HL-60/S4 treated with retinoic acid at 250 ng/mL for 4 days and 3 days (cell line): ENCODE measurements around the gene ANG.
"Not testable (repeated sequence)": the region's sequence is repeated elsewhere in the genome, so short reads cannot be mapped to it uniquely, and the experiment has no call there.

ENCODE experiments used
- in situ Hi-C: fragments of 300-500 bp; cut with MboI; formaldehyde crosslinking; loops from 2 replicates; pipeline ENCODE4 v1.7.0; 2022; ENCODE audit warnings: low sequenced_read_pairs

ANG gene

DNA sequence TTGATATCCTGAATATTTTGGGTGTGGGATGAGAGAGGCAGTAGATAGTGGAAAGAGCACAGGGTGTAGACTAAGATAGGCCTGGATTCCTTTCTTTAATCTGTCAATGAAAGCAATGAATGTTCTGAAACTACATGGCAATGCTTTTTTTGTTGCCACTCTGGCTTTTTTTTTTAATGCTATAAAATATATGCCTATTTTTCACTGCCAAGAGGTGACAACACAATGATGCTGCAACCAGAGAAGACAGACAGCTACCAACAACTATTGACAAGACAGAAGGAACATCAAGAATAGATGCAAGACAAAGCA, 9.4 kb downstream of the ANG start:
- in situ Hi-C loops: no loop called here

DNA sequence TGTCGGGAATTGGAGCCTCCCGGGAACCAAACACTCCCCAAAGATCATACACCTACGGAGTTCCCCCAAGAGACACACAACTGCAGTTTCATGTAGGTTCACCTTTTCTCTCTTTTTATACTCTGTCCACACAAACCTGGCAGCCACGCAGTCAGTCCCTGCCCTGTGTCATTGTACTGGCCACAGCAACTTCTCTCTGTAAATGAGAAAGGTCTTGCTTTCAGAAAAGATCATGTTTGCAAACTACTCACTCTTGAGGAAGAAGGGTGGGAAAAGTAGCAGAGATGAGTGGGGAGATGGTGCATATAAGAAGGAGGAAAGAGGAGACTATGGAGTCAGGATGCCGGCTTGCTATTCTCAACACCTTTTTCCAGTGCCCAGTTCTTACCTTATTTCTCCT, 10.4 kb downstream of the ANG start:
- in situ Hi-C loops: no loop called here

DNA sequence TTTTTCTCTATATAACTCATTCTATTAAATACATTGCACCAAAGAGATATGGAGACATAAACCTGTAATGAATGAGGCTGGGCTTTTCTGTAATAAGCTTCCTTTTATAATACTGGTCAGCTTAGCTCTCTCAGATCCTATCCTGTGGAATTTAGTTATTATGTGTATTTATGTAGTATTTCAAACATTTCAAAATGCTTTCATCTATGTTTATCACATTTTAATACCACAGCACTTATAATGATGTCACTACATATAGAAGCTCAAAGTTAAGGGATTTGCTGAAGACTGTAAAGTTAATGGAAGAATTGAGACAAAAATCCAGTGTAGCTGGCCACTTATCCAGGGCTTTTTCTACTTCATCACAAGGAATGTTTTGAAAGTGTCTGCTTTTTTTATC, 11.4 kb downstream of the ANG start:
- in situ Hi-C loops: loop anchor here (10.0 kb wide), 2 partner anchors 155 to 275 kb away; no protein-coding TSS in a partner anchor

DNA sequence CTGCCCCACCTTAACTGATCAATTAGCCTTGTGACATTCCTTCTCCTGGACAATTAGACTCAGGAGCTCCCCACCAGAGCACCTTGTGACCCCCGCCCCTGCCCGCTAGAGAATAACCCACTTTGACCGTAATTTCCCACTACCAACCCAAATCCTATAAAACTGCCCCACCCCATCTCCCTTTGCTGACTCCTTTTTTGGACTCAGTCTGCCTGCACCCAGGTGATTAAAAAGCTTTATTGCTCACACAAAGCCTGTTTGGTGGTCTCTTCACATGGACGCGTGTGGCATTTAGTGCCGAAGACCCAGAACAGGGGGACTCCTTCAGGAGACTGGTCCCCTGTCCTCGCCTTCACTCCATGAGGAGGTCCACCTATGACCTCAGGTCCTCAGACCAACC, 12.4 kb downstream of the ANG start:
- in situ Hi-C loops: loop anchor here (10.0 kb wide), 2 partner anchors 154 to 274 kb away; no protein-coding TSS in a partner anchor

DNA sequence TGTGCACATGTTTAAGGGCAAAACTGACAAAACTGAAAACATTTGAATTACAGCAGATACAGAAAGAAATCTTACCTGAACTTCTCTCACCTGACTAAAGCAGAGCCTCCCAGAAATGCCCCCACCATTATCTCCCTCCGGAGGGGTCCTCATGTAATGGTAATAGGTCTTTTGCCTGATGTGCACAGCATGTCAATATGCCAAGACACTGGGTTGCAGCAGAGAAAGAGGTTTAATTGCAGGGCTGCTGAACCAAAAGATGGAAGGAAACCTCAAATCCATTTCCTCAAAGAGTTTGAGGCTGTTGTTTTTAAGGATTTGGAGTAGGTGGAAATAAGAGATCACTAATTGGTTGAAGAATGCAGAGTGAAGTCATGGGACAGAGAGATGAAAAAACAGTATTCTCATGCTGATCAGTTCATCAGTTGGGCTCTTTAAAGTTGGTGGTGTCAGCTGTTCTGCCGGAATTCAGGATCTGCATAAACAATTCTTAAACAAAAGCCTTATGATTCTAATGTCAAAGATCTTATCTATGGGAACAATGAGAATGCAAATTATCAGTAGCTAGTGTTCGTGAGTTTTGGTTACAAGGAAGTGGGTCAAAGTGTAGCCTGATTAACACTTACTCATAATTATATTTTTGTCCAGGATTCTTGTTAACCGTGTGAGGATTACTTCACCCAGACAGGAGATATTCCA, 18.2 kb downstream of the ANG start:
- in situ Hi-C loops: loop anchor here (10.0 kb wide), 2 partner anchors 148 to 268 kb away; no protein-coding TSS in a partner anchor

DNA sequence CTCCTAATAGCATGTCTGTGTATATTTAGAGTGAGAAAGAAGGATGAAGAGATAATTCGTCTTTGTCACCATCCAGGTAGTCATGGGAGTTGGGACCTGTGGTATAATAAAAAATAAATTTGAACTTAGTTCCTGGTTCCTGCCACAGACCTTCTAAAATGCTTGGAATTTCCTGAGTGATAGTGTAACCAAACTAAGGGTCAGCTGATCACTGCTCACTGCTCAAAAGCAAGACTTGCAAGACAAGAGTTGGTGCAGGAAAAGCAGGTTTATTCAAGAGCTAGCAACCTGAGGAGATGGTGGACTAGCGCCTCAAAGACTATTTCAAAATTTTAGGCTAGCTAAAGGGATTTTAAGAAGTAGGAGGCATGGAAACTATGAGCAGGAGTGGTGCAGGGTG, 19.1 kb downstream of the ANG start:
- in situ Hi-C loops: loop anchor here (10.0 kb wide), 2 partner anchors 147 to 267 kb away; no protein-coding TSS in a partner anchor

DNA sequence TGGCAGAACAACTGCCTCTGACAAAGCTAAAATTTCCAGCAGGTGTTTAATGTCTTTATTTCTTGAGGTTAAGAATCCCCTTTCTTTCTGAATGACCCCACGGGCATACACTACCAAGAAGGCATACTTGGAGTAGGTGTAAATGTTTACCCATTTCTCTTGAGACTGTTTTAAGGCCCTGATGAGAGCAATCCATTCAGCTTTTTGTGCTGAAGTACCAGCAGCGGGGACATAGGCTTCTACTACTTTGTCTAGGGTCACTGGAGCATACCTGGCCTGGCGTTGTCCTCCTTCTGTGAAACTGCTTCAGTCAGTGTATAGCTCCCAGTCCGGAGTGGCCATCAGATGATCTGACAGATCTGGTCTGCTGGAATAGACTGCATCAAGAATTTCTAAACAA, 22.7 kb downstream of the ANG start:
- in situ Hi-C loops: no loop called here

DNA sequence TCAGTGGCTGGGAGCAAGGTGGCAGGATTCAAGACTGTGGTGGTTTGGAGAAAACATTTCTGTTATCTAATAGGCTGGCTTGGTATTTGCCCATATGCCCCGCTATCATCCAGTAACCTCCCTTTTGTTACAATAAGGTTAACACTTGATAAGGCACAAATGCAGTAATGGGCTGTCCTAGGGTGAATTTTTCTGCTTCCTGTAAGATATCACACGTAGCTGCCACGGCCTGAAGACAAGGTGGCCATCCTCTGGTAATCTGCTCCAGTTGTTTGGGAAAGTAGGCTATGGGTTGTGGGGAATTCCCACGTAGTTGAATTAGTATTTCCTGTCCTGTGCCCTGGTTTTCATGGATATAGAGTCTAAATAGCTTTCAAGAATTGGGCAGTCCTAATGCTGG, 23.1 kb downstream of the ANG start:
- in situ Hi-C loops: no loop called here

DNA sequence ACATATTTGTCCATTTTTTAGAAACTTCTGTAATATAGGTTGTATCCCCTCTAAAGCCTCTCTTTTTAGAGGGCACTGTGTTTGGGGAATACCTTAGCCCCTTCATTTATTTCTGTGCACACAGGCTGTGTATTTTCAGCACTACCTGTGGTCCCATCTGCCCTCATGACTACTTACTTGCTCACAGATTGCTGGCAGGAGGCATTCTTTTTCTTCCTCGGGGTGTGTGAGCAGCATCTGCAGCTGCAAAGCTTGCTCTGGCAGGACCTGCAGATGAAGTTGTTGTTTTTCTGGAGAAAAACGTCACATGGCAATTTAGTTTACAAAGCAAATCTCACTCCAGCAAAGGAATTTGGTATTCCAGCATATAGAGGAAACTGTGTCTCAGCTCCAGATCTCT, 24.3 kb downstream of the ANG start:
- in situ Hi-C loops: no loop called here

DNA sequence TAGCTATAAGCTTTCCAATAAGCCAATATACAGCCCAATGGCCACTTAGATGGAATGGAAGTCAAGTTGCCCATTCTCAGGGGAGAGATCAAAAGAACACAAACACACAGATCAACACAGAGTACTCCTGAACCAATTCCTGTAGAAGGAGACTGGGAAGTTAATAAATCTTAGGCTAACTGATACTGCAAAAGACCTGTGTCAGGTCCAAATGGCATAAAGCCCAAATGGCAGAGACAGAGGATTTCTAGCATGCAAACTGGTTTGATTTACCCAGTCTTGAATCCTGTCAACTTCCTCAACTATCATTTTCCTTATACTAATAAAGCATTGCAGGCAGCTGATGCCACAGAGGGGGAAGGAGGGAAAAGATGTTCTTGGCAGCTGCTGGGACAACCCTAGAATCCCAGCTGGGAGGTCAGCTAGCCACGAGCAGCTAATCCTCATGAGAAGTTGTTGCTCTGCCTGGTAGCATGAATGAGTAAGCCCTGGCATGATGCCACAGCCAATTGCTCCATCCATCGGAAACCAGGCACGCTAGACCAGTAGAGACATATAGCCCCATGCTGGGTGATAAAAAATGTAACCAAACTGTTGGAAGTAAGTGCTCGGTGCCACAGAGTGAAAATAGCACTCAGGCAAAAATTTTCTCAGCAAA, 26.2 kb downstream of the ANG start:
- in situ Hi-C loops: no loop called here

DNA sequence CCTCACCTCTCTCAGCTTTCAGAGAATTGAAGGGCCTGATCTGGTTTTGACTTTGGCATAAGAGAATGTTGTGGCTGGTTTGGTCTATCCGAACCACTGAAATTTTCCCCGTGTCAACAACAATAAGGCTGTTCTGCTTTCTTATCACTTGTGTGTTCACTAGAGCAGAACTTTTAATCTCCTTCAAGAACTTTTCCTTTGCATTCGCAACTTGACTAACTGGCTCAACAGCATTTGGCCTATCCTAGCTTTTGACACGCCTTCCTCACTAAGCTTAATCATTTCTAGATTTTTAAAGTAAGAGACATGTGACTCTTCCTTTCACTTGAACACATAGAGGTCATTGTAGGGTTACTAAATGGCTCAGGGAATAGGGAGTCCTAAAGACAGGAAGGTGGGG, 31.2 kb downstream of the ANG start:
- in situ Hi-C loops: no loop called here

DNA sequence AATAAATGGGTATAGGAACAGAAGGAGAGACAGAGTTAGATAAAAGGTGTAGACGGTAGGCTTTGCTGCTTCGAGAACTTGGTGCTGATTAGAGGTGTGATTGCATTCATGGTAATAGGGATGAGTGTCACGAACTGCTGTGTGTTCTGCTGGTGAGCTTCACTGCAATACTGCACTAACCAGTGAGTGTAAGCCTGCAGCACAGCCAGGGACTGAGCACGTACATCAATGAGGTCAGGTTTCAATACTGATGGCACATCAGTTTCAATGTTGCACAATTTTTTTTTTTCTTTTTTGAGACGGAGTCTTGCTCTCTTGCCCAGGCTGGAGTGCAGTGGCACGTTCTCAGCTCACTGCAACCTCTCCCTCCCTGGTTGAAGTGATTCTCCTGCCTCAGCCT, 32.2 kb downstream of the ANG start:
- in situ Hi-C loops: no loop called here

DNA sequence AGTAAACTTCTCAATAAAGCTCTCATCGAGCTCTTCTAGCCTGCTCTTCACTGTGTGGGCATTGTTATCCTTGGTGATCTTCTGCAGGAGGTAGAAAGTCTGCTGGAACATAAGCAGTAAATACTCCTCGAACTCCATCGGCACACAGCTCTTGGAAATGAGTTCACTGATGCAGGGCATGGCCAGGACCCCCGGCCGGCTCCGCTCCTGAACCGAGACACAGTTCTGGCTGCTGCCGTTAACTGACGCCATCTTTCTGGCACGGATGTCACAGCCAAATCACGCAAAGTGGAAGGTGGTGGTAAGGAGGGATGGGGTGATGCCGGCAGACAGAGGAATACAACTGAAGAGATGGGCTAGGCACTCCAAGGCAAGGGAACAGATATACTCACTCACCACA, 33.5 kb downstream of the ANG start:
- in situ Hi-C loops: no loop called here

DNA sequence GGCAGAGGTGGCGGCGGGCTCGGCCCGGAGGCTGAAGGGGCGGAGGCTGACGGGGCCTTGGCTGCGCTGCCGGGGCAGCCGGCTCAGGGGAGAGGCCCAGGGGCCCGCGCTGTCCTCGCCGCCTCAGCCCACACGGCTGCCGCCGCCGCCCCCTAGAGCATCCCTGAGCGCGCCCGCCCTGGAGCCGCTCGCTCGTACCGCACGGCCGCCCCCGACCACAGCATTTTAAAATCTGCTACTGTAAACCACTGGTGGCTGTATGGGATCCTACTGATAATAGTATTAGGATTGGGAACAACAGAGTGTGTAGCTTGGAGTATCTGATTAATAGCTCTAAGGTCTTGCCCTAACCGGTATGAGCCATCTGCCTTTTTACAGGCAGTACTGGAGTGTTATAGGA, 34.9 kb downstream of the ANG start:
- in situ Hi-C loops: no loop called here

DNA sequence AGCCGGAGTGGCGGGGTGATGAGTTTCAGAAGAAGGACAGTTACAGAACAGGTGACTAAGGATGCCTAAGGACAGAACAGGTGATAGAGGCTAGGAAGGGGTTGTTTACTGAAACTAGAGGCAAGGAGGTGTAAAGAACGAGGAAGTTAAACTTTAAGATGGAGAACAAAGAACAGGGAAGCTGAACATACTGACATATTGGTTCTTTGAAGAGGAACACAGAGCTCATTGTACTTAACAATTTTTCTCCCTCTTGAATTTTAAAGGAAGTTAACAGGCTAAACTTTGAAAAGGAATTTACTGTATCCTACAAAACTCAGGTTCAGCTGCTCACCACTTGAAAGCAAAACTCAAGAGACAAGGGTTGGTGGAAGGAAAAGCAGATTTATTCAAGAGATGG, 37.6 kb downstream of the ANG start:
- in situ Hi-C loops: not testable (repeated sequence)

DNA sequence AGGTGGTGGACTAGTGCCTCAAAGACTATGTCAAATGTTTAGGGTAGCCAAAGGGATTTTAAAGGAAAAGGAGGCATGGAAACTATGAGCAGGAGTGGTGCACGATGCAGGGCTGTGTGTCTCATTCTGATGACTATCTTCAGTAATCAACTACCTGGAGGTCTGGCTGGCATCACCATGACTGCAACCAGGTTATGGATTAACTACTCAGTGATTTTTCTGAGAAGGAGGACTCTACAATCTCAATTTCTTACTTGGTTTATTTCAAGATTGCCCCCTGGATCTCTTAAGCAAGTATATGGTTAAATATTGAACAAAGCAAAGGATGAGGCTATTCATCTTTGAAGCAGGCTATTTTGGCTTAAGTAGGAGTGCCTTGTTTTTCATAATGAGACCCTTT, 38.0 kb downstream of the ANG start:
- in situ Hi-C loops: no loop called here

DNA sequence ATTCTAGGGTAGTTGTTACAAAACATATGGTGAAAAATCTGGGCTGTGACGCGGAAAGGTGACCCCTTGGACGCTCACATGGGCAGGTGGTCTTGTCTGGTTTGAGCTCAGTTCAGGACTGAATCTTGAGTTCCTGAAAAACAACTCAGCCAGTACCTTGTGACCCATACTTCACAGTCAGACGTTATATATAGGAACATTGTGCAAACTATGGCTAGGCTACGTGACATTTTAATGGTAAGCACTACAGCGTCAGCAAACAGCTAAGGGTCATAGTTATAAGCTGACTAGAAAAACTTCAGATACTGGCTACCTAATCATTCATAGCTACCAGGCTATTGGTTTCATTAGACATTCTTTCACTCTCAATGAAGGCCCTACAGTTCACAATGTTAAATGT, 42.3 kb downstream of the ANG start:
- in situ Hi-C loops: no loop called here

DNA sequence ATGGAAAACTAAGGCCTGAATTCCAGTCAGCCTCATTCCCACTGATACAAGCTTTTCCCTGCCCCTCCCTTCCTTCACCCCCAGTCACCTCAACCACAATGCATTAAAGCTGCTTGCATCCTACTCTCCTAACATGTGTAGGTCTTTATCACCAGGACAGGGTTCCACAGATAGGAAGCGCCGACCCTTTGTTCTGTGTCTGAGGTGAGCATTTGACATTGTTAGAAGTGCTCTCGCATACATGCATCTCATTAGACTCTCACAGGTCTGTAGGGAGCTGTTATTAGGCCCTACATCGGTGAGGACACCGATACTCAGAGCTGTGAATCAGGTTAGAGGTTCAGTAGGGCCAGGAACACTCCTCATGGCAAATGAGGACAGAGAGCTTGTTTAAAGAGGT, 43.9 kb downstream of the ANG start:
- in situ Hi-C loops: no loop called here

DNA sequence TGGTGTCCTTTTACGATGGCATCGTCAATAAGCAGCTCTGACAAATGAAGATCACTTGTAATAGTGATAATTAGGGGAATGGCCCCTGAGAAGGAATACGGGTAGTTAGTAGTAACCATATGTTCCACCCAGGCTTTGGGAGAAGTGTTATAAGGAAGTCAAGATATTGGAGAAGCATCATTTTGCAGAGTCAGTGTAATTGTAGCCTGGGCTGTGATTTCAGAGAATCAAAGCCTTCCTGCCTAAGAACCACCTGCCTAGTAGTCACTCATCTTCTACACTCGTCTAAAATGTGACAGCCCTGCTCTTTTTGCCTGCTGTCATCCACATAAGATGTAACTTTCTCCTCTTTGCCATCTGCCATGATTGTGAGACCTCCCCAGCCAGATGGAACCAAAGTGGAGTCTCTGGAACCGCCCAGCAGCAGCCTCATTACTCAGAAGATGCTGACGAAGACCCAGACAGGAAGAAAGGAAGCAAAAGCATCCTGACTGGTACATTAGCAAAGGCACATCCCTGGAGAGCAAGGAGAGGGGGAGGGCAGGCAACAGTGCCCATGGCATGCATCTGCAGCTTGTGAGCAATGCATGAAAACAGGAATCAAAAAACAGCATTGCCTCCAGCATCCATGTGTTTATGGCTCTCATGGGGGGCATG, 44.5 kb downstream of the ANG start:
- in situ Hi-C loops: no loop called here

DNA sequence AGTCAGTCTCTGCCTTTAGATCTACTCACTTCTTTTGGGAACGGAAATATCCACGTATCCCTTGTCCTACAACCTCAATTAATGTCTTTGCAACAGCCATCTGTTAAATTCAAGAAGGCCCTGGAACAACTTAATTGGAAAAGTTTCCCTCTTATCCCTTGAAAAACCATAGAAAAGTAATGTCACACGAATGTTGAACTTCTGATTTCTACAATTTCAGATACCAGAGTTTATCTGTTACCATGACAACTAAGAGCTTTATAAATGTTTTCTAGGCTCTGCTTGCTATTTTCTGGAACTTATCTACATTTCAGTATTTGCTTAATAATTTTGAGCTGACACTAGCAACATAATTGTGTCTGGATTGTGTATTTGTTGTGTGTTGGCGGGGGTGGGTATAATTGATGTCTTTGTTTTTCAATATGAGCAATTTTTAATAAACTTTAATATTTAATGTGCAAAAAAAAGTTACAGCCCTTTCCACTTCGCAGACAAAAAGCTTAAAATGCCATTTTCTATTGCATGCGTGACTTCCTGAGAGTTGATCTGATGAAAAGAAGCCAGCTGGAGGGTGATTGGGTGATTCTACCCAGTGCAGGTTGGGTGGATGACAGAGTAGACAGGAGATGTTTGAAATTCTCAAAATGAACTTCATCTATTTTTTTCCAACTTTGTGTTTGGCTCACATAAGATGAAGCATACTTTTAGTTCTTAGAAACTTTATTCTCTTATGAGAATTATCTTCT, 45.3 kb downstream of the ANG start:
- in situ Hi-C loops: no loop called here

DNA sequence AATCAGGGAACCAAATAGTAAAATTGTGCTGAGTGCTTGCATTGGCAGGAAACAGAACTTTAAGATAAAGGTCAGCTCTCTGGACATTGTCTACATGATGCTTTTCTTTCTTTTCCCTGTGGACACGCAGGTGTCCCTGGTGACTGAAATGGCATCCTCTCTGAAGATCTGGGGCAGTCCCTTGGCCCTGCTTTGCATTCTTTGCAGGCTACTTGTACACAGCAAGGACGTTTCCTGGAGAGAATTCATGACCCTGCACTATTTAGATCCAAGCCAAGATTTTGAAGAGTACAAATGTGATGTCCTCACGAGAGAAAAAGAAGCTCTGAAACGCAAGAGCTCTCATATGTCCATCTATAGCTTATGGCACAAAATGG, 45.9 kb downstream of the ANG start:
- in situ Hi-C loops: no loop called here

DNA sequence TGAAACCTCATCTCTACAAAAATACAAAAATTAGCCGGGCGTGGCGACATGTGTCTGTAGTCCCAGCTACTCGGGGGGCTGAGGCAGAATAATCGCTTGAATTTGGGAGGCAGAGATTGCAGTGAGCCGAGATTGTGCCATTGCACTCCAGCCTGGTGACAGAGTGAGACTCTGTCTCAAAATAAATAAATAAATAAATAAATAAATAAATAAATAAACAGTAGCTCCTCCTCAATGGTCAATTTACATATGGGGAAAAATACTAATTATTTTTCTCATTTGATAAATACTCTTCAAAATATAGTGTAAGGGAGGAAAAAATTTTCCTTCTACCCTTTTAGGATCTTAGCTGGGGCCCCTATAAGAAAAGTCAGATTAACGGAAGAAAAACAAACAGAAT, 49.7 kb downstream of the ANG start:
- in situ Hi-C loops: not testable (repeated sequence)
